ENCODE data around the gene PRRC2B. TPM values are rescaled to one million over a fixed set of nuclear protein-coding genes. Genes with fewer than 3 reads are reported as not detected.
A peak's percentile ranks its signal among the peaks of the same experiment; 100 is the strongest.

Gene PRRC2B
- total RNA-seq, 1 donor from 2014 or later: 80.7 TPM

- DNase-seq (ENCODE audit: low spot score) (no peak), ATAC-seq (no peak)
Measured at GRCh38 chr9:131482343-131483006, 88.6 kb downstream of the PRRC2B start.

- DNase-seq (ENCODE audit: low spot score) (no peak), ATAC-seq (no peak)
Measured at GRCh38 chr9:131483319-131484050, 89.6 kb downstream of the PRRC2B start.

GRCh38 chr9:131484051-131484445, 90.2 kb downstream of the PRRC2B start:
- ATAC-seq (no peak), DNase-seq (ENCODE audit: low spot score) (no peak)

GRCh38 chr9:131484560-131485185, 90.8 kb downstream of the PRRC2B start:
- no peak for ATAC-seq
- no peak for DNase-seq (ENCODE audit: low spot score)

- DNase-seq (ENCODE audit: low spot score): no peak
- ATAC-seq: no peak
Measured at GRCh38 chr9:131485206-131485605, 91.3 kb downstream of the PRRC2B start.

GRCh38 chr9:131485728-131486422, 92.0 kb downstream of the PRRC2B start:
- ATAC-seq (no peak), DNase-seq (ENCODE audit: low spot score) (no peak)

- no peak for ATAC-seq
- DNase-seq (ENCODE audit: low spot score): no peak
Measured at GRCh38 chr9:131487001-131487400, 93.1 kb downstream of the PRRC2B start.

- DNase-seq (ENCODE audit: low spot score) (no peak), ATAC-seq (no peak)
Measured at GRCh38 chr9:131487621-131488031, 93.7 kb downstream of the PRRC2B start.

- ATAC-seq (no peak), DNase-seq (ENCODE audit: low spot score) (no peak)
Measured at GRCh38 chr9:131490514-131490913, 96.6 kb downstream of the PRRC2B start.

- no peak for DNase-seq (ENCODE audit: low spot score)
Measured at GRCh38 chr9:131491001-131491710, 97.3 kb downstream of the PRRC2B start.

GRCh38 chr9:131492070-131492469, 98.2 kb downstream of the PRRC2B start:
- DNase-seq (ENCODE audit: low spot score): no peak
- no peak for ATAC-seq

More at GRCh38 chr9:131491001-131491710, 97.3 kb downstream of the PRRC2B start:
- no peak for ATAC-seq

GRCh38 chr9:131494296-131494870, 100.5 kb downstream of the PRRC2B start:
- DNase-seq (ENCODE audit: low spot score): no peak
- ATAC-seq: no peak

- ATAC-seq (no peak), DNase-seq (ENCODE audit: low spot score) (no peak)
Measured at GRCh38 chr9:131495785-131496184, 101.9 kb downstream of the PRRC2B start.

- no peak for DNase-seq (ENCODE audit: low spot score)
Measured at GRCh38 chr9:131496844-131497405, 103.0 kb downstream of the PRRC2B start.

GRCh38 chr9:131499254-131499767, 105.4 kb downstream of the PRRC2B start:
- no peak for ATAC-seq
- DNase-seq (ENCODE audit: low spot score): no peak

More at GRCh38 chr9:131496844-131497405, 103.0 kb downstream of the PRRC2B start:
- peak; percentile 40 for ATAC-seq

- ATAC-seq (no peak), DNase-seq (ENCODE audit: low spot score) (no peak)
Measured at GRCh38 chr9:131500377-131500776, 106.5 kb downstream of the PRRC2B start.

GRCh38 chr9:131500939-131501541, 107.2 kb downstream of the PRRC2B start:
- ATAC-seq (no peak), DNase-seq (ENCODE audit: low spot score) (no peak)

GRCh38 chr9:131502781-131503625, 109.1 kb downstream of the PRRC2B start, which contains the start of gene POMT1:
TSS of gene POMT1 (plus strand) at chr9:131502918. CDS start at chr9:131504219, 1,301 bp downstream.
- ATAC-seq (peak; percentile 91), DNase-seq (ENCODE audit: low spot score) (peak; percentile 91)
